PFSK-1 (cell line): Measurements from ENCODE around the gene ERI3.

ENCODE experiments used
- FOXP2 ChIP-seq: optimal IDR thresholded peaks from 2 replicates; pipeline ENCODE3; 2011; ENCODE audit warnings: borderline replicate concordance, control low read depth, inconsistent platforms; ENCODE audit not compliant: insufficient read depth; ENCODE audit errors: extremely low read length, extremely low read depth
- POLR2AphosphoS5 ChIP-seq: IDR thresholded peaks from 2 replicates; pipeline ENCODE4 v1.6.1; 2012; ENCODE audit warnings: low read depth, mild to moderate bottlenecking, control low read depth, low read length, moderate library complexity
- SIN3A ChIP-seq: IDR thresholded peaks from 2 replicates; pipeline ENCODE4 v1.6.1; 2012; ENCODE audit warnings: mild to moderate bottlenecking, low read length, moderate library complexity, borderline replicate concordance; ENCODE audit not compliant: insufficient read depth
- TAF1 ChIP-seq: IDR thresholded peaks from 2 replicates; pipeline ENCODE4 v1.6.1; 2012; ENCODE audit warnings: low read length, control low read depth, borderline replicate concordance; ENCODE audit not compliant: insufficient read depth
- TF ChIP-seq, protein P1 (sequence below), 2 experiments: IDR thresholded peaks; 2 replicates each; pipeline versions ENCODE4 v1.6.1 to v1.8.0; 2011 to 2012; ENCODE audit warnings: low read depth in 2 of 2, low read length in 2 of 2, control low read depth in 1 of 2, inconsistent platforms in 1 of 2, mild to moderate bottlenecking in 1 of 2, moderate library complexity in 1 of 2; ENCODE audit not compliant: insufficient read depth in 1 of 2

- no peak for TF ChIP-seq POLR2AphosphoS5
- TF ChIP-seq, protein P1, sequence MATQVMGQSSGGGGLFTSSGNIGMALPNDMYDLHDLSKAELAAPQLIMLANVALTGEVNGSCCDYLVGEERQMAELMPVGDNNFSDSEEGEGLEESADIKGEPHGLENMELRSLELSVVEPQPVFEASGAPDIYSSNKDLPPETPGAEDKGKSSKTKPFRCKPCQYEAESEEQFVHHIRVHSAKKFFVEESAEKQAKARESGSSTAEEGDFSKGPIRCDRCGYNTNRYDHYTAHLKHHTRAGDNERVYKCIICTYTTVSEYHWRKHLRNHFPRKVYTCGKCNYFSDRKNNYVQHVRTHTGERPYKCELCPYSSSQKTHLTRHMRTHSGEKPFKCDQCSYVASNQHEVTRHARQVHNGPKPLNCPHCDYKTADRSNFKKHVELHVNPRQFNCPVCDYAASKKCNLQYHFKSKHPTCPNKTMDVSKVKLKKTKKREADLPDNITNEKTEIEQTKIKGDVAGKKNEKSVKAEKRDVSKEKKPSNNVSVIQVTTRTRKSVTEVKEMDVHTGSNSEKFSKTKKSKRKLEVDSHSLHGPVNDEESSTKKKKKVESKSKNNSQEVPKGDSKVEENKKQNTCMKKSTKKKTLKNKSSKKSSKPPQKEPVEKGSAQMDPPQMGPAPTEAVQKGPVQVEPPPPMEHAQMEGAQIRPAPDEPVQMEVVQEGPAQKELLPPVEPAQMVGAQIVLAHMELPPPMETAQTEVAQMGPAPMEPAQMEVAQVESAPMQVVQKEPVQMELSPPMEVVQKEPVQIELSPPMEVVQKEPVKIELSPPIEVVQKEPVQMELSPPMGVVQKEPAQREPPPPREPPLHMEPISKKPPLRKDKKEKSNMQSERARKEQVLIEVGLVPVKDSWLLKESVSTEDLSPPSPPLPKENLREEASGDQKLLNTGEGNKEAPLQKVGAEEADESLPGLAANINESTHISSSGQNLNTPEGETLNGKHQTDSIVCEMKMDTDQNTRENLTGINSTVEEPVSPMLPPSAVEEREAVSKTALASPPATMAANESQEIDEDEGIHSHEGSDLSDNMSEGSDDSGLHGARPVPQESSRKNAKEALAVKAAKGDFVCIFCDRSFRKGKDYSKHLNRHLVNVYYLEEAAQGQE (IDR thresholded peaks at IDR 0.05; ENCODE audit: insufficient read depth in 1 of 2, low read depth in 2 of 2, low read length in 2 of 2): no peak
- no peak for TF ChIP-seq SIN3A
- no peak for TF ChIP-seq TAF1
- no peak for TF ChIP-seq FOXP2
Observed at GRCh38 chr1:44240802-44241671, 114.0 kb downstream of the ERI3 start.
